HFFc6 (cell line): ENCODE results near the gene STX8. TPM values are rescaled to one million over a fixed set of nuclear protein-coding genes. Genes with fewer than 3 reads are reported as not detected.

Experiments
- DNase-seq: peaks from one replicate; pipeline ENCODE4 v3.0.0-alpha.2; 2018
- H3K27ac Mint-ChIP-seq: 2 replicates; pipeline ENCODE4 v1.8.0; 2020; ENCODE audit warnings: mild to moderate bottlenecking, mixed read lengths
- H3K27me3 Mint-ChIP-seq: 2 replicates; pipeline ENCODE4 v1.8.0; 2021; ENCODE audit warnings: mild to moderate bottlenecking, moderate library complexity, mixed read lengths; ENCODE audit not compliant: insufficient read depth
- H3K36me3 Mint-ChIP-seq: 2 replicates; pipeline ENCODE4 v1.8.0; 2021; ENCODE audit warnings: low read depth, mixed read lengths
- H3K4me1 Mint-ChIP-seq: 2 replicates; pipeline ENCODE4 v1.8.0; 2020; ENCODE audit warnings: low read depth, mixed read lengths
- H3K4me3 Mint-ChIP-seq: 2 replicates; pipeline ENCODE4 v1.8.0; 2020; ENCODE audit warnings: mild to moderate bottlenecking, moderate library complexity, mixed read lengths
- H3K9me3 Mint-ChIP-seq: 2 replicates; pipeline ENCODE4 v1.8.0; 2020; ENCODE audit warnings: mild to moderate bottlenecking, mixed read lengths
- CTCF ChIP-seq: fragments of 200-600 bp; sonication (generic); IDR thresholded peaks from 2 replicates; pipeline ENCODE4 v1.5.0; 2021; ENCODE audit warnings: antibody characterized with exemption, mild to moderate bottlenecking
- total RNA-seq, 6 experiments: library from RNA; stranded (reverse); fragmentation: NEBNext Ultra II Directional; extraction: Animal tissue kit (Norgen Biotek cat#: 25700); gene quantifications; 2 replicates in 1 of 6; 3 replicates in 5 of 6; pipeline ENCODE4 v1.2.3, GENCODE V29; 2021

STX8 gene
- total RNA-seq, 6 experiments from 2014 or later = 48.9 to 73.8 (median 60.9) TPM

GRCh38 chr17:9224485-9224884 is 351.1 kb downstream of the STX8 start:
- Mint-ChIP-seq H3K4me1 (no peaks in the 10 kb centered on the region), H3K36me3 (no peaks in the 10 kb centered on the region), H3K27me3 (no peaks in the 10 kb centered on the region), H3K27ac (no peak overlapping the region), H3K9me3 (peaks cover 17% of the 10 kb centered on the region), H3K4me3 (no peak overlapping the region)
- no peak for DNase-seq
- TF ChIP-seq CTCF = no peak

- H3K27me3 Mint-ChIP-seq = no peaks in the 10 kb centered on the region
- H3K36me3 Mint-ChIP-seq = no peaks in the 10 kb centered on the region
- peaks cover 15% of the 10 kb centered on the region for H3K9me3 Mint-ChIP-seq
- no peak overlapping the region for H3K4me3 Mint-ChIP-seq
- H3K27ac Mint-ChIP-seq = no peak overlapping the region
- no peaks in the 10 kb centered on the region for H3K4me1 Mint-ChIP-seq
- no peak for TF ChIP-seq CTCF
- no peak for DNase-seq
These were observed 352.1 kb downstream of the STX8 start for GRCh38 chr17:9223531-9223930.

- no peak for TF ChIP-seq CTCF
- H3K36me3 Mint-ChIP-seq = no peaks in the 10 kb centered on the region
- no peak for DNase-seq
- no peak overlapping the region for H3K4me3 Mint-ChIP-seq
- H3K9me3 Mint-ChIP-seq = peaks cover 29% of the 10 kb centered on the region
- no peak overlapping the region for H3K27ac Mint-ChIP-seq
- H3K27me3 Mint-ChIP-seq = peaks cover 2% of the 10 kb centered on the region
- H3K4me1 Mint-ChIP-seq = no peaks in the 10 kb centered on the region
These were observed 353.8 kb downstream of the STX8 start for GRCh38 chr17:9221922-9222180.

- DNase-seq = no peak
- no peak for TF ChIP-seq CTCF
- peaks cover 2% of the 10 kb centered on the region for H3K27me3 Mint-ChIP-seq
- H3K4me3 Mint-ChIP-seq = no peak overlapping the region
- H3K4me1 Mint-ChIP-seq = no peaks in the 10 kb centered on the region
- peaks cover 34% of the 10 kb centered on the region for H3K9me3 Mint-ChIP-seq
- peaks cover under 1% of the 10 kb centered on the region; the same call in 1 of the 2 replicates for H3K36me3 Mint-ChIP-seq
- H3K27ac Mint-ChIP-seq = no peak overlapping the region
These were observed 354.3 kb downstream of the STX8 start for GRCh38 chr17:9221147-9221921.

- no peak overlapping the region for H3K4me3 Mint-ChIP-seq
- H3K9me3 Mint-ChIP-seq = peaks cover 41% of the 10 kb centered on the region
- H3K4me1 Mint-ChIP-seq = no peaks in the 10 kb centered on the region
- H3K27me3 Mint-ChIP-seq = peaks cover 2% of the 10 kb centered on the region
- peaks cover 8% of the 10 kb centered on the region; the same call in 1 of the 2 replicates for H3K36me3 Mint-ChIP-seq
- DNase-seq = no peak
- H3K27ac Mint-ChIP-seq = no peak overlapping the region
- TF ChIP-seq CTCF = no peak
These were observed 355.0 kb downstream of the STX8 start for GRCh38 chr17:9220398-9221146.
